H1 (cell line): ENCODE measurements around the gene TRIM29. TPM values are rescaled to one million over a fixed set of nuclear protein-coding genes. Genes with fewer than 3 reads are reported as not detected.

Source experiments
- CTCF ChIA-PET: fragments of 300-600 bp; sonication (Branson Sonifier 250); formaldehyde crosslinking; loops from one replicate; lab custom pipeline; 2021; ENCODE audit not compliant: partially characterized antibody; lab: Charles Lee
- POLR2A ChIA-PET: fragments of 300-600 bp; sonication (Branson Sonifier 250); formaldehyde crosslinking; loops from one replicate; lab custom pipeline; 2021; ENCODE audit warnings: inconsistent platforms; ENCODE audit not compliant: partially characterized antibody; lab: Charles Lee
- DNase-seq, 2 experiments: peaks; one replicate each; pipeline versions ENCODE4 v3.0.0 to v3.0.0-alpha.2; 2010 to 2022; ENCODE audit warnings: low spot score in 2 of 2, low read depth in 1 of 2, mixed read lengths in 1 of 2
- FAIRE-seq: peaks from 2 replicates; lab custom pipeline; 2011; peaks lifted over from hg19 to GRCh38; lab: Jason Lieb, UNC
- H2AFZ ChIP-seq: 2 replicates; pipeline ENCODE4 v1.8.1; 2012; ENCODE audit warnings: low read length, inconsistent platforms
- H2AK5ac ChIP-seq: 2 replicates; pipeline ENCODE4 v1.6.1; 2013; ENCODE audit warnings: low read depth, low read length
- H2BK120ac ChIP-seq: replicated peaks from 2 replicates; pipeline ENCODE3; 2013; ENCODE audit warnings: low read depth, low read length, inconsistent platforms
- H2BK12ac ChIP-seq: 2 replicates; pipeline ENCODE4 v1.6.1; 2013; ENCODE audit warnings: low read depth, low read length
- H2BK15ac ChIP-seq: 2 replicates; pipeline ENCODE4 v1.6.1; 2013; ENCODE audit warnings: low read length
- H2BK20ac ChIP-seq: 2 replicates; pipeline ENCODE4 v1.6.1; 2013; ENCODE audit warnings: low read length
- H2BK5ac ChIP-seq: 2 replicates; pipeline ENCODE4 v1.6.1; 2013; ENCODE audit warnings: low read depth, low read length
- H3K14ac ChIP-seq: 2 replicates; pipeline ENCODE4 v1.6.1; 2013; ENCODE audit warnings: inconsistent platforms; ENCODE audit not compliant: insufficient read length
- H3K18ac ChIP-seq: 2 replicates; pipeline ENCODE4 v1.6.1; 2013; ENCODE audit warnings: low read length; ENCODE audit errors: extremely low read depth
- H3K23ac ChIP-seq: 2 replicates; pipeline ENCODE4 v1.6.1; 2013; ENCODE audit warnings: inconsistent platforms; ENCODE audit not compliant: insufficient read length
- H3K23me2 ChIP-seq: 2 replicates; pipeline ENCODE4 v1.6.1; 2013; ENCODE audit warnings: low read depth, low read length
- H3K27ac ChIP-seq: 2 replicates; pipeline ENCODE4 v1.6.1; 2011; ENCODE audit warnings: low read depth, low read length, inconsistent platforms
- H3K27me3 ChIP-seq, 4 experiments: replicated peaks in 1 of 4; 1 replicate in 1 of 4; 2 replicates in 3 of 4; pipeline versions ENCODE4 v1.6.1 to v1.8.1; 2011 to 2013; ENCODE audit warnings: low read length in 3 of 4, mild to moderate bottlenecking in 3 of 4, inconsistent platforms in 2 of 4, mixed read lengths in 2 of 4, moderate library complexity in 1 of 4; ENCODE audit not compliant: control insufficient read depth in 3 of 4, insufficient read depth in 3 of 4; ENCODE audit errors: extremely low read depth in 1 of 4
- H3K36me3 ChIP-seq, 4 experiments: 2 replicates each; pipeline versions ENCODE4 v1.6.1 to v1.8.1; 2011 to 2013; ENCODE audit warnings: mild to moderate bottlenecking in 4 of 4, low read length in 3 of 4, moderate library complexity in 2 of 4, control low read depth in 1 of 4, inconsistent platforms in 1 of 4; ENCODE audit not compliant: insufficient read depth in 4 of 4, control insufficient read depth in 2 of 4
- H3K4ac ChIP-seq: replicated peaks from 2 replicates; pipeline ENCODE3; 2013; ENCODE audit warnings: low read length, low read depth, mixed read lengths, inconsistent platforms; ENCODE audit not compliant: insufficient read length
- H3K4me1 ChIP-seq, 4 experiments: replicated peaks in 1 of 4; 1 replicate in 1 of 4; 2 replicates in 3 of 4; pipeline versions ENCODE4 v1.6.1 to v1.8.1; 2011 to 2013; ENCODE audit warnings: low read length in 3 of 4, inconsistent platforms in 2 of 4, mixed read lengths in 1 of 4; ENCODE audit not compliant: insufficient read depth in 4 of 4, control insufficient read depth in 3 of 4
- H3K4me2 ChIP-seq, 2 experiments: 2 replicates each; pipeline versions ENCODE4 v1.6.1 to v1.8.1; 2011 to 2013; ENCODE audit warnings: low read depth in 2 of 2, low read length in 2 of 2, control low read depth in 1 of 2, inconsistent platforms in 1 of 2, mild to moderate bottlenecking in 1 of 2; ENCODE audit not compliant: insufficient read depth in 1 of 2
- H3K4me3 ChIP-seq, 4 experiments: fragments of 200-600, 300-600 bp in 1 of 4; sonication (generic), shearing (Covaris generic), sonication (Bioruptor Twin) in 1 of 4; 2 replicates each; pipeline versions ENCODE4 v1.5.1 to v1.8.1; 2011 to 2016; ENCODE audit warnings: low read length in 4 of 4, low read depth in 3 of 4, control low read depth in 2 of 4, inconsistent platforms in 2 of 4, mild to moderate bottlenecking in 2 of 4, mixed read lengths in 1 of 4, moderate library complexity in 1 of 4; ENCODE audit not compliant: insufficient read depth in 2 of 4; ENCODE audit errors: extremely low read depth in 1 of 4
- H3K56ac ChIP-seq: replicated peaks from 2 replicates; pipeline ENCODE3; 2013; ENCODE audit warnings: low read depth, mild to moderate bottlenecking, mixed read lengths, low read length, inconsistent platforms; ENCODE audit not compliant: insufficient read length
- H3K79me1 ChIP-seq: 2 replicates; pipeline ENCODE4 v1.6.1; 2013; ENCODE audit warnings: low read depth, low read length, control low read depth
- H3K79me2 ChIP-seq, 2 experiments: 2 replicates each; pipeline versions ENCODE4 v1.6.1 to v1.8.1; 2012 to 2013; ENCODE audit warnings: low read length in 2 of 2, mild to moderate bottlenecking in 2 of 2, inconsistent platforms in 1 of 2; ENCODE audit not compliant: insufficient read depth in 2 of 2, control insufficient read depth in 1 of 2
- H3K9ac ChIP-seq, 4 experiments: replicated peaks in 1 of 4; 1 replicate in 1 of 4; 2 replicates in 3 of 4; pipeline versions ENCODE4 v1.6.1 to v1.8.1; 2011 to 2013; ENCODE audit warnings: low read depth in 3 of 4, low read length in 3 of 4, control low read depth in 2 of 4, mild to moderate bottlenecking in 2 of 4, moderate library complexity in 2 of 4, inconsistent platforms in 1 of 4; ENCODE audit errors: extremely low read depth in 1 of 4
- H3K9me3 ChIP-seq, 2 experiments: 2 replicates each; pipeline versions ENCODE4 v1.6.1 to v1.8.1; 2012 to 2013; ENCODE audit warnings: mild to moderate bottlenecking in 2 of 2, moderate library complexity in 2 of 2, control low read depth in 1 of 2, inconsistent platforms in 1 of 2, low read depth in 1 of 2, low read length in 1 of 2, mixed read lengths in 1 of 2; ENCODE audit not compliant: insufficient read depth in 2 of 2
- H4K20me1 ChIP-seq, 2 experiments: replicated peaks in 1 of 2; 2 replicates each; pipeline versions ENCODE3 to v1.8.1; 2011 to 2013; ENCODE audit warnings: inconsistent platforms in 2 of 2, low read length in 2 of 2, mild to moderate bottlenecking in 1 of 2; ENCODE audit not compliant: insufficient read depth in 2 of 2, control insufficient read depth in 1 of 2
- H4K5ac ChIP-seq: 2 replicates; pipeline ENCODE4 v1.6.1; 2013; ENCODE audit warnings: low read length, low read depth, mixed read lengths, inconsistent platforms; ENCODE audit not compliant: insufficient read length
- H4K8ac ChIP-seq: 2 replicates; pipeline ENCODE4 v1.8.0; 2013; ENCODE audit warnings: mild to moderate bottlenecking, moderate library complexity, low read length, inconsistent platforms; ENCODE audit not compliant: insufficient read depth; ENCODE audit errors: extremely low read depth
- H4K91ac ChIP-seq: replicated peaks from 2 replicates; pipeline ENCODE3; 2013; ENCODE audit warnings: low read length, mixed read lengths, inconsistent platforms; ENCODE audit not compliant: insufficient read length
- ATF3 ChIP-seq: IDR thresholded peaks from 2 replicates; pipeline ENCODE4 v1.6.1; 2011; ENCODE audit warnings: low read depth, mild to moderate bottlenecking, low read length; ENCODE audit not compliant: insufficient read depth
- BCL11A ChIP-seq, 2 experiments: IDR thresholded peaks; one replicate each; pipeline ENCODE4 v1.6.1; 2011; ENCODE audit warnings: low read depth in 2 of 2, low read length in 2 of 2, mild to moderate bottlenecking in 2 of 2
- BRCA1 ChIP-seq: IDR thresholded peaks from 2 replicates; pipeline ENCODE4 v1.6.1; 2012; ENCODE audit warnings: low read depth, low read length, improper control_type of control experiment
- CHD2 ChIP-seq: IDR thresholded peaks from 2 replicates; pipeline ENCODE4 v1.6.1; 2012; ENCODE audit warnings: low read length, improper control_type of control experiment
- FOSL1 ChIP-seq: IDR thresholded peaks from 2 replicates; pipeline ENCODE4 v1.6.1; 2011; ENCODE audit warnings: mild to moderate bottlenecking, low read depth, low read length, moderate library complexity; ENCODE audit not compliant: insufficient read depth
- GTF2F1 ChIP-seq: IDR thresholded peaks from 2 replicates; pipeline ENCODE4 v1.6.1; 2012; ENCODE audit warnings: low read depth, low read length, improper control_type of control experiment, borderline replicate concordance
- KDM1A ChIP-seq: fragments of 200-600, 300-600 bp; sonication (generic); IDR thresholded peaks from 2 replicates; pipeline ENCODE4 v1.7.1; 2016; ENCODE audit warnings: mild to moderate bottlenecking, low read length, borderline replicate concordance
- KDM5A ChIP-seq: fragments of 200-600 bp; IDR thresholded peaks from 2 replicates; pipeline ENCODE4 v1.7.1; 2012; ENCODE audit warnings: mild to moderate bottlenecking, low read length, inconsistent platforms, mixed read lengths
- MAX ChIP-seq: IDR thresholded peaks from 2 replicates; pipeline ENCODE4 v1.6.1; 2012; ENCODE audit warnings: inconsistent platforms
- POLR2AphosphoS5 ChIP-seq: IDR thresholded peaks from 2 replicates; pipeline ENCODE4 v1.6.1; 2011; ENCODE audit warnings: low read depth, low read length
- SAP30 ChIP-seq: fragments of 300-600 bp; sonication (generic); IDR thresholded peaks from 2 replicates; pipeline ENCODE4 v1.7.1; 2012; ENCODE audit warnings: low read length, moderate library complexity, mild to moderate bottlenecking, inconsistent platforms; ENCODE audit not compliant: insufficient read depth, insufficient replicate concordance
- SIRT6 ChIP-seq: IDR thresholded peaks from one replicate; pipeline ENCODE4 v1.7.1; 2012; ENCODE audit warnings: low read length, inconsistent platforms
- SP1 ChIP-seq: IDR thresholded peaks from 2 replicates; pipeline ENCODE4 v1.6.1; 2011; ENCODE audit warnings: low read depth, low read length
- TEAD4 ChIP-seq: IDR thresholded peaks from 2 replicates; pipeline ENCODE4 v1.6.1; 2012; ENCODE audit warnings: low read depth, low read length, inconsistent platforms, mixed read lengths
- WGBS, 2 experiments: shearing (Covaris generic) in 1 of 2; methylation state at CpG; one replicate each; pipeline versions ENCODE4 v1.1.6 to v1.1.7; 2013 to 2015; ENCODE audit warnings: low lambda C conversion rate in 2 of 2, mixed read lengths in 2 of 2, inconsistent platforms in 1 of 2, low coverage in 1 of 2, missing lambda C conversion rate in 1 of 2; ENCODE audit not compliant: insufficient replicate concordance in 2 of 2, insufficient coverage in 1 of 2, insufficient read length in 1 of 2; ENCODE audit errors: extremely low coverage in 1 of 2, missing lambda C conversion rate in 1 of 2; 5-methylcytosine and 5-hydroxymethylcytosine counted together
- polyA plus RNA-seq, 7 experiments: library from polyadenylated mRNA; depleted of rRNA in 3 of 7; stranded (reverse) in 5 of 7; unstranded in 2 of 7; fragments of >200 nt in 5 of 7; fragments of 200-250 nt in 2 of 7; gene quantifications; 1 replicate in 5 of 7; 2 replicates in 1 of 7; 4 replicates in 1 of 7; pipeline versions ENCODE4 v1.2.1 to v1.2.3, GENCODE V29; 2011 to 2013; ENCODE audit warnings: missing spikeins in 2 of 7, mixed read lengths in 2 of 7
- total RNA-seq: library from RNA; stranded (reverse); fragmentation: NEBNext Ultra II Directional; extraction: Animal tissue kit (Norgen Biotek cat#: 25700); gene quantifications from 2 replicates; pipeline ENCODE4 v1.2.1, GENCODE V29; 2021

TRIM29 gene
- total and polyA plus RNA-seq, 2 of the 8 experiments (the other 6 are each of a cell fraction or from before 2014, with no cell fraction given), result 0.17 to 0.43 TPM

- Histone ChIP-seq H4K5ac (no peak overlapping the region), H3K36me3 (no peaks in the 10 kb centered on the region), H3K79me1 (no peaks in the 10 kb centered on the region), H3K4me1 (peaks cover 2 to 10% (median 7%) of the 10 kb centered on the region in 4 experiments), H3K27ac (no peak overlapping the region), H3K4me2 (no peak overlapping the region), H2BK120ac (no peak overlapping the region), H2AK5ac (no peak overlapping the region), H3K9ac (no peak overlapping the region), H3K18ac (no peak overlapping the region), H3K27me3 (peaks cover 0 to 12% (median 9%) of the 10 kb centered on the region in 4 experiments; a peak in 5 of 7 replicates), H3K23me2 (no peaks in the 10 kb centered on the region; the same call in 1 of the 2 replicates), H2AFZ (no peak overlapping the region), H3K56ac (no peak overlapping the region), H2BK15ac (no peak overlapping the region), H3K79me2 (no peaks in the 10 kb centered on the region), H3K9me3 (no peaks in the 10 kb centered on the region), H3K4me3 (no peak overlapping the region), H2BK20ac (no peak overlapping the region), H4K20me1 (no peaks in the 10 kb centered on the region), H2BK5ac (no peak overlapping the region), H4K91ac (no peak overlapping the region), H3K14ac (no peak overlapping the region), H4K8ac (no peak overlapping the region), H2BK12ac (no peak overlapping the region), H3K23ac (no peak overlapping the region), H3K4ac (no peak overlapping the region)
- FAIRE-seq (no peak), DNase-seq (no peak)
- WGBS, 2 experiments, result 84% methylated on average over 15 of the region's 15 CpGs; no CpG with 5 or more reads in 1 of the 2 experiments
- CTCF ChIA-PET, result interaction anchor here (0.9 to 8.0 kb wide), 9 partner anchors 8 to 462 kb away, joined by 3 to 146 read pairs (median 3); no protein-coding TSS in a partner anchor
- POLR2A ChIA-PET, result no interaction called here
- TF ChIP-seq GTF2F1 (no peak), TEAD4 (no peak), CHD2 (no peak), ATF3 (no peak), MAX (no peak), FOSL1 (no peak), BRCA1 (no peak), BCL11A (IDR thresholded peaks at IDR 0.05; ENCODE audit: low read depth in 2 of 2, low read length in 2 of 2) (no peak), KDM5A (no peak), POLR2AphosphoS5 (no peak), SIRT6 (no peak), KDM1A (no peak), SAP30 (no peak), SP1 (no peak)
Observed at GRCh38 chr11:120104041-120104565, 33.8 kb downstream of the TRIM29 start.
